Body of pancreas (tissue), 4 donors: ENCODE data around the gene C14orf132. TPM values are rescaled to one million over a fixed set of nuclear protein-coding genes. Genes with fewer than 3 reads are reported as not detected.

Source experiments
- ATAC-seq: fragments of 150-250 bp; one replicate; pipeline ENCODE4 v1.9.1; 2016
- DNase-seq, 4 donors: peaks; one replicate each; pipeline ENCODE4 v3.0.0-alpha.2; 2019
- H3K27ac ChIP-seq, 4 donors: fragments of 200-600 bp; sonication (generic); 1 replicate in 3 of 4; 2 replicates in 1 of 4; pipeline versions ENCODE4 v1.5.1 to v1.6.1; 2016 to 2019; ENCODE audit warnings: mild to moderate bottlenecking in 1 of 4, mixed read lengths in 1 of 4, moderate library complexity in 1 of 4
- H3K27me3 ChIP-seq, 2 donors: fragments of 200-600 bp; sonication (generic); one replicate each; pipeline ENCODE4 v1.6.0; 2016; ENCODE audit warnings: mild to moderate bottlenecking in 1 of 2
- H3K36me3 ChIP-seq, 2 donors: fragments of 200-600 bp; sonication (generic); replicated peaks in 1 of 2; 2 replicates each; pipeline ENCODE4 v1.5.1; 2016; ENCODE audit warnings: low read depth in 2 of 2; ENCODE audit not compliant: insufficient read depth in 1 of 2
- H3K4me1 ChIP-seq: fragments of 200-600 bp; sonication (generic); one replicate; pipeline ENCODE4 v1.6.0; 2016
- H3K4me3 ChIP-seq, 2 donors: fragments of 200-600 bp; sonication (generic); 1 replicate in 1 of 2; 2 replicates in 1 of 2; pipeline ENCODE4 v1.5.1; 2016 to 2019
- H3K9me3 ChIP-seq, 3 donors: fragments of 200-600 bp; sonication (generic); 1 replicate in 2 of 3; 2 replicates in 1 of 3; pipeline ENCODE4 v1.5.1; 2016
- POLR2A ChIP-seq, 3 donors: fragments of 450-650 bp; IDR thresholded peaks; one replicate each; pipeline ENCODE4 v1.6.1; 2016; ENCODE audit warnings: antibody characterized with exemption in 3 of 3, mild to moderate bottlenecking in 2 of 3
- WGBS, 2 donors: methylation state at CpG; one replicate each; pipeline ENCODE4 v1.1.5; 2017; 5-methylcytosine and 5-hydroxymethylcytosine counted together
- intact Hi-C: fragments of 100-400 bp; cut with DNase I; formaldehyde crosslinking; loops from one replicate; pipeline ENCODE4 v1.15.1; 2023
- total RNA-seq, 2 donors: library from RNA; depleted of rRNA; stranded (reverse); fragments of >200 nt; gene quantifications; one replicate each; pipeline ENCODE4 v1.1.0, GENCODE V29; 2016
- TF ChIP-seq, protein P1 (sequence below), 7 experiments: fragments of 450-650 bp in 4 of 7; fragments of 200-600 bp in 3 of 7; sonication (generic) in 3 of 7; IDR thresholded peaks; one replicate each; pipeline ENCODE4 v1.5.1; 2016 to 2019; ENCODE audit warnings: antibody characterized with exemption in 7 of 7

C14orf132 gene
- total RNA-seq, 2 donors from 2014 or later, result 4.4 to 4.6 TPM

DNA sequence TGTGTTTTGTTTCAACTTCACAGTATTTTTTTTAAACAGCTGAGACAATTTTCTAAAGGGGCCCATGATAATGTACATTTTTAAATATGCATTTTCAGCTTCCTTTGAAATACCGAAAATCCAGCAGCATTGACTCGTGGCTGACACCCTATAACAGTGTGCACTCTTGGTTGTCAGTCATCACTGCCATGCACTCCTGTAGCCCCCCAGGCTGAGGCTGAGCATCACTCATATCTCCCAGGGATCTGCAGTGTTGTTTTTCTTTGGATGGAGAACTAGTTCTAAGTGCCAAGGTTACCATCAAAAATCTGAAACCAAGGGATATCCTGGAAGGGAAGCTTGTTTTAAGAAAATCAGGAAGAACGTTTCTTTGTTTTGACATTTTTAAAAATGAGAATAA, 81.2 kb downstream of the C14orf132 start:
- 68 to 77% methylated on average over 3 of the region's 3 CpGs for WGBS, 2 donors
- Histone ChIP-seq H3K4me1 (peaks cover 4% of the 10 kb centered on the region), H3K36me3 (no peaks in the 10 kb centered on the region), H3K4me3 (no peak overlapping the region), H3K9me3 (no peaks in the 10 kb centered on the region), H3K27me3 (no peaks in the 10 kb centered on the region), H3K27ac (no peak overlapping the region)
- TF ChIP-seq POLR2A (IDR thresholded peaks at IDR 0.05), result no peak
- TF ChIP-seq, protein P1, sequence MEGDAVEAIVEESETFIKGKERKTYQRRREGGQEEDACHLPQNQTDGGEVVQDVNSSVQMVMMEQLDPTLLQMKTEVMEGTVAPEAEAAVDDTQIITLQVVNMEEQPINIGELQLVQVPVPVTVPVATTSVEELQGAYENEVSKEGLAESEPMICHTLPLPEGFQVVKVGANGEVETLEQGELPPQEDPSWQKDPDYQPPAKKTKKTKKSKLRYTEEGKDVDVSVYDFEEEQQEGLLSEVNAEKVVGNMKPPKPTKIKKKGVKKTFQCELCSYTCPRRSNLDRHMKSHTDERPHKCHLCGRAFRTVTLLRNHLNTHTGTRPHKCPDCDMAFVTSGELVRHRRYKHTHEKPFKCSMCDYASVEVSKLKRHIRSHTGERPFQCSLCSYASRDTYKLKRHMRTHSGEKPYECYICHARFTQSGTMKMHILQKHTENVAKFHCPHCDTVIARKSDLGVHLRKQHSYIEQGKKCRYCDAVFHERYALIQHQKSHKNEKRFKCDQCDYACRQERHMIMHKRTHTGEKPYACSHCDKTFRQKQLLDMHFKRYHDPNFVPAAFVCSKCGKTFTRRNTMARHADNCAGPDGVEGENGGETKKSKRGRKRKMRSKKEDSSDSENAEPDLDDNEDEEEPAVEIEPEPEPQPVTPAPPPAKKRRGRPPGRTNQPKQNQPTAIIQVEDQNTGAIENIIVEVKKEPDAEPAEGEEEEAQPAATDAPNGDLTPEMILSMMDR (IDR thresholded peaks at IDR 0.05), result no peak
- ATAC-seq, result no peak
- no peak for DNase-seq
- intact Hi-C loops, result no loop called here

DNA sequence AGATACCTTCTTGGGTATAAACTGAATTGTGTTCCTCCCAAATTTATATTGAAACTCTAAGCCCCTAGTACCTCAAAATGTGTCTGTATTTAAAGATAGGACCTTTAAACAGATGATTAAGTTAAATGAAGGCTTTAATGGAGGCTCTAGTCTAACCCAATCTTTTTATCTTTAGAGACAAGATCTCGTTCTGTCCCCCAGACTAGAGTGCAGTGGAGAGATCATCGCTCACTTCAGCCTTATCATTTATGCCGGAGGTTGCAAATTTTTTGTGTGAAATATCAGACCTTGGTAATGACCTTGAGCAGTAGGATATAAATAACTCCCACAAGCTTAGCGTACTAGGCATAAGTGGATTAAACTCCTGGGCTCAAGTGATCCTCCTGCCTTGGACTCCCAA, 81.8 kb downstream of the C14orf132 start:
- Histone ChIP-seq H3K4me3 (no peak overlapping the region), H3K4me1 (peaks cover 4% of the 10 kb centered on the region), H3K27me3 (no peaks in the 10 kb centered on the region), H3K36me3 (no peaks in the 10 kb centered on the region), H3K9me3 (no peaks in the 10 kb centered on the region), H3K27ac (no peak overlapping the region)
- intact Hi-C loops, result no loop called here
- TF ChIP-seq POLR2A (IDR thresholded peaks at IDR 0.05), result no peak
- TF ChIP-seq, protein P1 (IDR thresholded peaks at IDR 0.05), result no peak
- ATAC-seq, result no peak
- WGBS, 2 donors, result 38 to 44% methylated on average over 4 of the region's 4 CpGs
- no peak for DNase-seq

DNA sequence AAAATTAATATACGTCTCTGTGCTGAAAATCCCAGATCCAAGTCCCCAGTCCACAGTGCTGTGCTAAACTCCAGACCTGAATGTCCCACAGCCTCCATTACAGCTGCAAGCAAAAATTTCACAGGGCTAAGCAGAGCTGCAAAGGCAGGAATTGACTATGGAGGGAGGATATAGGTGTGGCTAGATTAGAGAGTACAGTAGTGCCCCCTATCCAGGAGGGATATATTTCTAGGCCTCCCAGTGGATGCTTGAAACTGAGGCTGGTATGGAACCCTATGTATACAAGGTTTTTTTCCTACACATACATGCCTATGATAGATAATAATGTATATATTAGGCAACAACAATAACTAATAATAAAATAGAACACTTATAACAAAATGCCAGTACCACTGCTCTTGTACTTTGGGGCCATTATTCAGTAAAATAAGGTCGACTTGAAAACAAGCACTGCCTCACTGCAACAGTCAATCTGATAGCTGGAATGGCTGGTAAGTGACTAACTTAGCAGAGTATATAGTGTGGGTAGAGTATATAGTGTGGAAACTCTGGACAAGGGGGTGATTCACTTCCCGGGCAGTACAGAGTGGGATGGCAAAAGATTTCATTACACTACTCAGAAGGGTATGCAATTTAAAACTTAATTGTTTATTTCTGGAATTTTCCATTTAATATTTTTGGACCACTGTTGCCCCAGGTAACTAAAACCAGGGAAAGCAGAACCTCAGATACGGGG, 82.7 kb downstream of the C14orf132 start:
- H3K27me3 ChIP-seq, result no peaks in the 10 kb centered on the region
- TF ChIP-seq, protein P1 (IDR thresholded peaks at IDR 0.05), result no peak
- no peak for TF ChIP-seq POLR2A (IDR thresholded peaks at IDR 0.05)
- ATAC-seq (no peak), DNase-seq (no peak)
- intact Hi-C loops, result no loop called here
- H3K4me3 ChIP-seq, result no peak overlapping the region
- H3K9me3 ChIP-seq, result no peaks in the 10 kb centered on the region
- no peak overlapping the region for H3K27ac ChIP-seq
- H3K4me1 ChIP-seq, result peaks cover 4% of the 10 kb centered on the region
- H3K36me3 ChIP-seq, result no peaks in the 10 kb centered on the region
- WGBS, 2 donors, result 77% methylated on average over 4 of the region's 4 CpGs

DNA sequence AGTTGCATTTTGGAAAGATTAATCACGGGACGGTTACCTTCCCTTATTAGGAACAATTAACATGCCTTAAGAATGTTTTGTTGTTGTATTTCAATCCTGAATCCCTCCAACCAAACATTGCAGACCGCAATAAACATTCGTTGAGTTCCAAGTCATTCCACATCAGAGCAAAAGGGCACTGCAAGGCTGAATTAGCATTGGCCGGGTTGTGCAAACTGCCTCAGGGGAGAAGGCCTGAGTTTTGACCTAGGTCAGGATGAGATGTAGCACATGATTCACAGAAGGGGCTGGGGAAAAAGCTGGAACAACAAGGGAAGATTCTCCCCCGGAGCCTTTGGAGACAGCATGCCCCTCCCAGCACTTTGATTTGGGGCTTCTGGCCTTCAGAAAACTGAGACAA, 83.3 kb downstream of the C14orf132 start:
- 60 to 72% methylated on average over 6 of the region's 6 CpGs for WGBS, 2 donors
- ATAC-seq (no peak), DNase-seq (peak in 1 of 4 donors; percentile 21)
- no peak for TF ChIP-seq POLR2A (IDR thresholded peaks at IDR 0.05)
- TF ChIP-seq, protein P1 (IDR thresholded peaks at IDR 0.05), result no peak
- H3K27ac ChIP-seq, result no peak overlapping the region
- no peaks in the 10 kb centered on the region for H3K9me3 ChIP-seq
- no peak overlapping the region for H3K4me3 ChIP-seq
- H3K27me3 ChIP-seq, result no peaks in the 10 kb centered on the region
- peaks cover 4% of the 10 kb centered on the region for H3K4me1 ChIP-seq
- intact Hi-C loops, result no loop called here
- H3K36me3 ChIP-seq, result no peaks in the 10 kb centered on the region

DNA sequence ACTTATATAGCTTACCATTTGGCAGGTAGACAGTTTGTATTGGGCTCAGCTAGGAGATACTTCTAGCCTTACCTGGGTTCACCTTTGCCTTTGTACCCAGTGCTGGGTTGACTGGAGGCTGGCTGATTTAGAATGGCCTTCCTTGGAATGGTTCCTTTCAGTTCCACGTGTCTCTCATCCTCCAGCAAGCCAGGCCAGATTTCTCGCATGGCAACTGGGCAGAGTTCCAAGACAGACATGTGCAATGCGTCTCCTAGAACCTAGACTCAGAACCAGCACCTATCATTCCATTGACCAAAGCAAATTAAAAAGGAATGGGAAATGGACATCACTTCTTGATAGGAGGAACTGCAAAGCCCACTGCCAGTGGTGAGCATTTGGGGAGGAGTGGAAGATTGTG, 86.4 kb downstream of the C14orf132 start:
- no peaks in the 10 kb centered on the region for H3K36me3 ChIP-seq
- no peak overlapping the region for H3K4me3 ChIP-seq
- DNase-seq (peak in 1 of 4 donors; percentile 27), ATAC-seq (no peak)
- TF ChIP-seq, protein P1 (IDR thresholded peaks at IDR 0.05), result no peak
- TF ChIP-seq POLR2A (IDR thresholded peaks at IDR 0.05), result no peak
- WGBS, 2 donors, result 5 to 20% methylated on average over 3 of the region's 3 CpGs
- intact Hi-C loops, result no loop called here
- H3K9me3 ChIP-seq, result no peaks in the 10 kb centered on the region
- no peak overlapping the region for H3K27ac ChIP-seq
- peaks cover 4% of the 10 kb centered on the region for H3K4me1 ChIP-seq
- no peaks in the 10 kb centered on the region for H3K27me3 ChIP-seq
